Measurements from ENCODE around the gene SRSF3. TPM values are rescaled to one million over a fixed set of nuclear protein-coding genes. Genes with fewer than 3 reads are reported as not detected.

The SRSF3 gene
- total and polyA plus RNA-seq, 10 donors, result 93.8 to 271 (median 194) TPM

- H3K4me1 ChIP-seq, result peaks cover 0 to 33% (median 12%) of the 10 kb centered on the region in 6 donors
- no peaks in the 10 kb centered on the region for H3K9me3 ChIP-seq
- TF ChIP-seq POLR2A (IDR thresholded peaks at IDR 0.05) (no peak), CTCF (IDR thresholded peaks at IDR 0.05 in 8 of 11, conservative IDR thresholded peaks at IDR 0.05 in 3 of 11) (no peak), POLR2AphosphoS5 (IDR thresholded peaks at IDR 0.05) (no peak)
- intact Hi-C loops (cut with DNase I; ENCODE audit: low total_unique reads), result no loop called here
- H3K36me3 ChIP-seq, result no peaks in the 10 kb centered on the region
- DNase-seq, result no peak
- 73 to 91% (median 85%) methylated on average over 1 of the region's 1 CpG for WGBS, 5 donors
- H3K27ac ChIP-seq, result peak overlapping the region in 2 of 8 donors; percentile 49 to 71
- no peak overlapping the region for H3K4me3 ChIP-seq
- H3K27me3 ChIP-seq (replicated peaks in 1 of 7), result no peaks in the 10 kb centered on the region
Measured at GRCh38 chr6:36555750-36556252, 38.4 kb upstream of the SRSF3 start.

GRCh38 chr6:36556281-36556680 is 37.9 kb upstream of the SRSF3 start:
- peaks cover 0 to 32% (median 12%) of the 10 kb centered on the region in 6 donors for H3K4me1 ChIP-seq
- WGBS, 5 donors, result 43 to 83% (median 68%) methylated on average over 5 of the region's 5 CpGs
- H3K9me3 ChIP-seq, result no peaks in the 10 kb centered on the region
- H3K27ac ChIP-seq, result peak overlapping the region in 2 of 8 donors; percentile 49 to 71
- no peaks in the 10 kb centered on the region for H3K36me3 ChIP-seq
- no peak for DNase-seq
- no peaks in the 10 kb centered on the region for H3K27me3 ChIP-seq (replicated peaks in 1 of 7)
- intact Hi-C loops (cut with DNase I; ENCODE audit: low total_unique reads), result no loop called here
- TF ChIP-seq POLR2AphosphoS5 (IDR thresholded peaks at IDR 0.05) (no peak), CTCF (IDR thresholded peaks at IDR 0.05 in 8 of 11, conservative IDR thresholded peaks at IDR 0.05 in 3 of 11) (no peak), POLR2A (IDR thresholded peaks at IDR 0.05) (no peak)
- H3K4me3 ChIP-seq, result no peak overlapping the region

- no peak for TF ChIP-seq CTCF (IDR thresholded peaks at IDR 0.05 in 8 of 11, conservative IDR thresholded peaks at IDR 0.05 in 3 of 11)
- TF ChIP-seq POLR2A (IDR thresholded peaks at IDR 0.05), result no peak
- TF ChIP-seq POLR2AphosphoS5 (IDR thresholded peaks at IDR 0.05), result no peak
- Histone ChIP-seq H3K9me3 (no peaks in the 10 kb centered on the region), H3K4me1 (peaks cover 0 to 32% (median 12%) of the 10 kb centered on the region in 6 donors), H3K36me3 (no peaks in the 10 kb centered on the region), H3K27ac (peak overlapping the region in 1 of 8 donors; percentile 20), H3K4me3 (no peak overlapping the region), H3K27me3 (replicated peaks in 1 of 7) (no peaks in the 10 kb centered on the region)
- WGBS, 5 donors, result 67 to 79% (median 73%) methylated on average over 7 of the region's 7 CpGs
- intact Hi-C loops (cut with DNase I; ENCODE audit: low total_unique reads), result no loop called here
- no peak for DNase-seq
Measured at GRCh38 chr6:36559011-36559793, 35.0 kb upstream of the SRSF3 start.

GRCh38 chr6:36560822-36561221 is 33.3 kb upstream of the SRSF3 start:
- Histone ChIP-seq H3K27me3 (replicated peaks in 1 of 7) (no peaks in the 10 kb centered on the region), H3K4me1 (peaks cover 0 to 32% (median 12%) of the 10 kb centered on the region in 6 donors), H3K9me3 (no peaks in the 10 kb centered on the region), H3K4me3 (no peak overlapping the region), H3K27ac (no peak overlapping the region), H3K36me3 (no peaks in the 10 kb centered on the region)
- TF ChIP-seq CTCF (IDR thresholded peaks at IDR 0.05 in 8 of 11, conservative IDR thresholded peaks at IDR 0.05 in 3 of 11) (no peak), POLR2A (IDR thresholded peaks at IDR 0.05) (no peak)
- intact Hi-C loops (cut with DNase I; ENCODE audit: low total_unique reads), result no loop called here
- no peak for DNase-seq
- 88 to 94% (median 90%) methylated on average over 4 of the region's 4 CpGs for WGBS, 5 donors
